Measurements from ENCODE around the gene FBXL15. TPM values are rescaled to one million over a fixed set of nuclear protein-coding genes. Genes with fewer than 3 reads are reported as not detected.

FBXL15 gene
- total and polyA plus RNA-seq, 4 donors, result 10.0 to 35.2 (median 24.3) TPM

- Histone ChIP-seq H3K27ac (ENCODE audit: low read depth, low read length) (no peak overlapping the region), H3K36me3 (ENCODE audit: control insufficient read depth, insufficient read depth, low read length) (peaks cover 40% of the 10 kb centered on the region), H3K27me3 (ENCODE audit: control insufficient read depth, insufficient read depth, low read length) (peaks cover 3% of the 10 kb centered on the region), H3K4me3 (ENCODE audit: low read depth, low read length) (no peak overlapping the region), H3K9me3 (ENCODE audit: control insufficient read depth, insufficient read depth, low read length) (no peaks in the 10 kb centered on the region), H3K4me1 (ENCODE audit: control insufficient read depth, insufficient read depth, low read length) (peaks cover 69% of the 10 kb centered on the region)
- 89% methylated on average over 20 of the region's 20 CpGs for WGBS (ENCODE audit: insufficient coverage)
- no peak for DNase-seq (ENCODE audit: low read depth in 4 of 6, low spot score in 6 of 6)
Observed at GRCh38 chr10:102416695-102417094, 3.9 kb upstream of the FBXL15 start.

- 1% methylated on average over 34 of the region's 45 CpGs for WGBS (ENCODE audit: insufficient coverage)
- Histone ChIP-seq H3K27me3 (ENCODE audit: control insufficient read depth, insufficient read depth, low read length) (peaks cover 3% of the 10 kb centered on the region), H3K4me1 (ENCODE audit: control insufficient read depth, insufficient read depth, low read length) (peaks cover 69% of the 10 kb centered on the region), H3K9me3 (ENCODE audit: control insufficient read depth, insufficient read depth, low read length) (no peaks in the 10 kb centered on the region), H3K4me3 (ENCODE audit: low read depth, low read length) (peak within 1 kb of the TSS; percentile 95), H3K36me3 (ENCODE audit: control insufficient read depth, insufficient read depth, low read length) (peaks cover 37% of the 10 kb centered on the region), H3K27ac (ENCODE audit: low read depth, low read length) (peak within 1 kb of the TSS; percentile 96)
- peak in 2 of 6 donors; percentile 78 to 87 for DNase-seq (ENCODE audit: low read depth in 4 of 6, low spot score in 6 of 6)
Observed at GRCh38 chr10:102418622-102419268, 1.9 kb upstream of the FBXL15 start, which contains the start of gene PSD. Gene PSD (minus strand): TSS chr10:102418785. CDS start chr10:102417038, 1,747 bp downstream.

DNA sequence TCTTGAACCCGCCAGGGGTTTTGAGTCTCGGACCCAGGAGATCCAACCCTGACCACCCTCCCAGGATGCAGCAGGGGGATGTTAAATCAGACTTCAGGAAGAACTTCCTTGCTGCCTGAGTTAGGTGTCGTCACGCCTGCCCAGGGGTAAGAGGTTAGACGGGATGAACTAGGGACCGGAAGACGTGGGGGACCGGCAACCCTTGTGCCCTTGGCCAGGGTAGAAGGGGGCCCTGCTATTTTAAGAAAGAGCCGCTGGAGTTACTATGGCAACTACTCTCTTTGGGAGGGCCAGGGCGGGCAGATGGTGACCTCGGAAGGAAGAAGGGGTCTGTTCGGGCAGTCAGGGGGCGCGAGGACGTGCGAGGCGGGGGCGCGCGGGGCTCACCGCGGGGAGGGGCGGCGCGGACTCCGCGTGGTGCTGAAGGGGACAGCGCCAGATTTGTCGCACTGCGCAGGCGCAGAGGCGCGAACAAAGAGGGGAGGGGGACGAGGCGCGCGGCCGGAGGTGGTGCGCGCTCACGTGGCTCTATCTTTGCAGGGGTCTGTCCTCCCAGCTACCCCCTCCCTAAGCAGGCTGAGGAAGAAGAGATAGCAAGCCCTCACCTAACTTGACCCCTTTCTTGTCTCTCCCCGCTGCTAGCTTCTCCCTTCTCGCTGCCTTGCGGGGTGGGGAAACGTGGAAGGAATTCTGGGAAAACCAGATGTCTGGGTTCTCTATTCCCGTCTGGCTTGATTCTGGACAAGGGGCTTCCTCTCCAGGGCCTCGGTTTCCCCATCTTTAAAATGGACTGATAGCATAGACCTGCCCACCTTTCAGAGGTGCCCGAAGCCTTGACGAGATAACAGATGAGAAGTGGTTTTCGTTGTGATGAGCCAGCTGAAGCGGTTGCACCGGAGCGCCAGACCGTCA is 1.1 kb upstream of the FBXL15 start:
- H3K27me3 ChIP-seq (ENCODE audit: control insufficient read depth, insufficient read depth, low read length), result peaks cover 3% of the 10 kb centered on the region
- DNase-seq (ENCODE audit: low read depth in 4 of 6, low spot score in 6 of 6), result peak in 3 of 6 donors; percentile 81 to 97 (median 95)
- under 1% methylated on average over 42 of the region's 54 CpGs for WGBS (ENCODE audit: insufficient coverage)
- peaks cover 69% of the 10 kb centered on the region for H3K4me1 ChIP-seq (ENCODE audit: control insufficient read depth, insufficient read depth, low read length)
- peak overlapping the region; percentile 96 for H3K27ac ChIP-seq (ENCODE audit: low read depth, low read length)
- H3K4me3 ChIP-seq (ENCODE audit: low read depth, low read length), result peak overlapping the region; percentile 95
- no peaks in the 10 kb centered on the region for H3K9me3 ChIP-seq (ENCODE audit: control insufficient read depth, insufficient read depth, low read length)
- peaks cover 39% of the 10 kb centered on the region for H3K36me3 ChIP-seq (ENCODE audit: control insufficient read depth, insufficient read depth, low read length)

- H3K27ac ChIP-seq (ENCODE audit: low read depth, low read length), result peak overlapping the region; percentile 96
- peaks cover 76% of the 10 kb centered on the region for H3K4me1 ChIP-seq (ENCODE audit: control insufficient read depth, insufficient read depth, low read length)
- H3K9me3 ChIP-seq (ENCODE audit: control insufficient read depth, insufficient read depth, low read length), result no peaks in the 10 kb centered on the region
- peaks cover 40% of the 10 kb centered on the region for H3K36me3 ChIP-seq (ENCODE audit: control insufficient read depth, insufficient read depth, low read length)
- WGBS (ENCODE audit: insufficient coverage), result 0% methylated on average over 9 of the region's 21 CpGs
- H3K27me3 ChIP-seq (ENCODE audit: control insufficient read depth, insufficient read depth, low read length), result peaks cover 3% of the 10 kb centered on the region
- no peak for DNase-seq (ENCODE audit: low read depth in 4 of 6, low spot score in 6 of 6)
- peak overlapping the region; percentile 95 for H3K4me3 ChIP-seq (ENCODE audit: low read depth, low read length)
Observed at GRCh38 chr10:102420181-102420713, 389 bp upstream of the FBXL15 start.

DNA sequence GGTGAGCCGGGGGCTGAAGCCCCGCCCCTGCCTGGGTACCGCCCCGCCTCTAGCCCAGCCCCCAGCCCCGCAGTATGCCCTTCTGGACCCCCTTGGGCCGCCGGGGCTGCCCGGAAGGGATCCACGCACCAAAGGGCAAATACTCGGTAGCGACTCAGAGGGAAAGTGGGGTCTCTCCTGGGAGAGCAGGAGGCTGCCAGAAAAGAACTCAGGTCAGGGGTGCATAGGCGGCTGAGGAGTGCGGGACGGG is 796 bp downstream of the FBXL15 start:
- peak overlapping the region; percentile 95 for H3K4me3 ChIP-seq (ENCODE audit: low read depth, low read length)
- peaks cover 83% of the 10 kb centered on the region for H3K4me1 ChIP-seq (ENCODE audit: control insufficient read depth, insufficient read depth, low read length)
- 0% methylated on average over 14 of the region's 14 CpGs for WGBS (ENCODE audit: insufficient coverage)
- no peaks in the 10 kb centered on the region for H3K9me3 ChIP-seq (ENCODE audit: control insufficient read depth, insufficient read depth, low read length)
- H3K27me3 ChIP-seq (ENCODE audit: control insufficient read depth, insufficient read depth, low read length), result peaks cover 3% of the 10 kb centered on the region
- peak overlapping the region; percentile 96 for H3K27ac ChIP-seq (ENCODE audit: low read depth, low read length)
- peaks cover 43% of the 10 kb centered on the region for H3K36me3 ChIP-seq (ENCODE audit: control insufficient read depth, insufficient read depth, low read length)
- no peak for DNase-seq (ENCODE audit: low read depth in 4 of 6, low spot score in 6 of 6)

DNA sequence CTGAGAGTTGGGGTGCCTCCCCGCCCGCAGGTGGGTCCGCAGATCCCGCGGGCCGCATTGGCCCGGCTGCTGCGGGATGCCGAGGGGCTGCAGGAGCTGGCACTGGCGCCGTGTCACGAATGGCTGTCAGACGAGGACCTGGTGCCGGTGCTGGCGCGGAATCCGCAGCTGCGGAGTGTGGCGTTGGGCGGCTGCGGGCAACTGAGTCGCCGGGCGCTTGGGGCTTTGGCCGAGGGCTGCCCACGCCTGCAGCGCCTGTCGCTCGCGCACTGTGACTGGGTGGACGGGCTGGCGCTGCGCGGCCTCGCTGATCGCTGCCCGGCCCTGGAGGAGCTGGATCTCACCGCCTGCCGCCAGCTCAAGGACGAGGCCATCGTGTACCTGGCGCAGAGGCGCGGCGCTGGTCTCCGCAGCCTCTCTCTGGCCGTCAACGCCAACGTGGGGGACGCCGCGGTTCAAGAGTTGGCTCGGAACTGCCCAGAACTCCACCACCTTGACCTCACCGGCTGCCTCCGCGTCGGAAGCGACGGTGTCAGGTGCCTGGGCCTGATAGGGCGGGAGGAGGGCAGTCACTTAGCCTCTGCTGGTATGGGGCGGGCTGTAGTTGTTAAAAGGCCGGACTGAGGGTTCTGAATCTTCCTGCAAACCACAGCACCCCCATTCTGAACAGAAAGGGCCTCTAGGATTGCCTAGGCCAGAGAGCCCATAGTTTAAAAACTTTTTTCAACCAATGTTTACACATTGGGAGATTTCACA is 1.3 kb downstream of the FBXL15 start:
- H3K27ac ChIP-seq (ENCODE audit: low read depth, low read length), result peak overlapping the region; percentile 96
- H3K9me3 ChIP-seq (ENCODE audit: control insufficient read depth, insufficient read depth, low read length), result no peaks in the 10 kb centered on the region
- H3K4me3 ChIP-seq (ENCODE audit: low read depth, low read length), result peak overlapping the region; percentile 95
- peaks cover 83% of the 10 kb centered on the region for H3K4me1 ChIP-seq (ENCODE audit: control insufficient read depth, insufficient read depth, low read length)
- H3K36me3 ChIP-seq (ENCODE audit: control insufficient read depth, insufficient read depth, low read length), result peaks cover 38% of the 10 kb centered on the region
- 2% methylated on average over 50 of the region's 62 CpGs for WGBS (ENCODE audit: insufficient coverage)
- peaks cover 3% of the 10 kb centered on the region for H3K27me3 ChIP-seq (ENCODE audit: control insufficient read depth, insufficient read depth, low read length)
- no peak for DNase-seq (ENCODE audit: low read depth in 4 of 6, low spot score in 6 of 6)

DNA sequence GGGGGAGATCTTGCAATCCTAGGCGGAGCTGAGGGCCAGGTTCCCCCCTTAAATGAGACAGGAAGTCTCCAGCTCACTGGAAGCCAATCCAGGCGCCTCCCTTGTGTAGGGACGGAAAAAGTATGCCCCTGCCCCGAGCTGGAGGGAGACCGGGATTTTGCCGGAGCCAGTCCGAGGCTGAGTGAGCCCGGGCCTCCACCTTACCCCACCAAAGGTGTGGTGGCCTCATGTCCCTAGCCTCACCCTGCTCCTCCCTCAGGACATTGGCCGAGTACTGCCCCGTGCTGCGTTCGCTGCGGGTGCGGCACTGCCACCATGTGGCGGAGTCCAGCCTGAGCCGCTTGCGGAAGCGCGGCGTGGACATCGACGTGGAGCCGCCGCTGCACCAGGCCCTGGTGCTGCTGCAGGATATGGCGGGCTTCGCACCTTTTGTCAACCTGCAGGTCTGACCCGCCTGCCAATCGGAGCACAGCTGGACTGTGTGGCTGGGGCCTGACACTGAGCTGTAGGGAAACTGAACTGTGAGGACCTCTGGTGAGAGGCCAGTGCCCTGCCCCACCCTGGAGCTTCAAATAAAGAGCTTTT is 2.0 kb downstream of the FBXL15 start:
- Histone ChIP-seq H3K27me3 (ENCODE audit: control insufficient read depth, insufficient read depth, low read length) (peaks cover 3% of the 10 kb centered on the region), H3K27ac (ENCODE audit: low read depth, low read length) (peak overlapping the region; percentile 16), H3K4me3 (ENCODE audit: low read depth, low read length) (peak overlapping the region; percentile 95), H3K36me3 (ENCODE audit: control insufficient read depth, insufficient read depth, low read length) (peaks cover 37% of the 10 kb centered on the region), H3K9me3 (ENCODE audit: control insufficient read depth, insufficient read depth, low read length) (no peaks in the 10 kb centered on the region), H3K4me1 (ENCODE audit: control insufficient read depth, insufficient read depth, low read length) (peaks cover 81% of the 10 kb centered on the region)
- DNase-seq (ENCODE audit: low read depth in 4 of 6, low spot score in 6 of 6), result peak in 2 of 6 donors; percentile 73 to 74
- WGBS (ENCODE audit: insufficient coverage), result 11% methylated on average over 27 of the region's 28 CpGs

GRCh38 chr10:102423372-102423968 is 2.8 kb downstream of the FBXL15 start:
- Histone ChIP-seq H3K9me3 (ENCODE audit: control insufficient read depth, insufficient read depth, low read length) (no peaks in the 10 kb centered on the region), H3K4me1 (ENCODE audit: control insufficient read depth, insufficient read depth, low read length) (peaks cover 77% of the 10 kb centered on the region), H3K4me3 (ENCODE audit: low read depth, low read length) (peak overlapping the region; percentile 37), H3K36me3 (ENCODE audit: control insufficient read depth, insufficient read depth, low read length) (peaks cover 37% of the 10 kb centered on the region), H3K27ac (ENCODE audit: low read depth, low read length) (no peak overlapping the region), H3K27me3 (ENCODE audit: control insufficient read depth, insufficient read depth, low read length) (peaks cover 3% of the 10 kb centered on the region)
- DNase-seq (ENCODE audit: low read depth in 4 of 6, low spot score in 6 of 6), result no peak
- 92% methylated on average over 9 of the region's 13 CpGs for WGBS (ENCODE audit: insufficient coverage)

GRCh38 chr10:102424145-102424544 is 3.5 kb downstream of the FBXL15 start:
- Histone ChIP-seq H3K4me1 (ENCODE audit: control insufficient read depth, insufficient read depth, low read length) (peaks cover 70% of the 10 kb centered on the region), H3K9me3 (ENCODE audit: control insufficient read depth, insufficient read depth, low read length) (no peaks in the 10 kb centered on the region), H3K36me3 (ENCODE audit: control insufficient read depth, insufficient read depth, low read length) (peaks cover 37% of the 10 kb centered on the region), H3K27ac (ENCODE audit: low read depth, low read length) (peak overlapping the region; percentile 73), H3K4me3 (ENCODE audit: low read depth, low read length) (peak overlapping the region; percentile 37), H3K27me3 (ENCODE audit: control insufficient read depth, insufficient read depth, low read length) (no peaks in the 10 kb centered on the region)
- 96% methylated on average over 8 of the region's 9 CpGs for WGBS (ENCODE audit: insufficient coverage)
- no peak for DNase-seq (ENCODE audit: low read depth in 4 of 6, low spot score in 6 of 6)

Measured in spinal cord (tissue), 10 donors.